Measurements from ENCODE around the gene CDH23. TPM values are rescaled to one million over a fixed set of nuclear protein-coding genes. Genes with fewer than 3 reads are reported as not detected.

CDH23 gene
- polyA plus RNA-seq, 2 donors, result 1.6 to 3.2 TPM

DNA sequence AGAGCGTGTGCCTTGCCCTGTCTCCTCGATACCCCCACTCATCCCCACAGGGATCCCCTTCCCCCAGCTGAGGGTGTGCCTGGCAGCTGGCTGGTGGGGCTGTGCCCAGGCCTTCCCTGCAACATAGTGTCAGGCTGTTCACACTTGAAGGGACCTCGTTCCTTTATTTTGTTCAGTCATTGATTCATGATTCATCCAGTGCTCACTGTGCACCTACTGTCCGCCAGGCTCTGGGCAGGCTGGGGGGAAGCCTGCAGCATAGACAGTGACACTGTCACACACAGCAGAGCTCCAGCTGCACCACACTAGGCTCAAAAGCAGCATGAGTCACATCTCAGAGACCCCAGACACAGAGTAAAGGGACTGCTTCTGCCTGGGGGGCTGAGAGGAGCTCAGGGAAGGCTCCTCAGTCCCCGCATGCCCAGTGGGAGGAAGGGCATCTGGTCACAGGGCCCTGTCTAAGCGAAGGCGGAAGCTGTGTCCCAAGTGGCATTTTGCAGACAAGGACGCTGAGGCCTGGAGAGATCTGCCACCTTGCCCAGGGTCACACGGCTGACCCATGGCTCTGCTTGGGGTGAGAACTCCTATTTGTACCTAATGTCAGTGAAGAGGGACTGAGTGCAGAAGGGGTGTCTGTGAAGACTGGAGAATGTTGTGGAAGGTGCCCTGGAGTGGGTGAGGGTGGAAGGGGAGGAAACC lies 27.9 kb downstream of the CDH23 start:
- Histone ChIP-seq H3K4me1 (ENCODE audit: control insufficient read depth in 2 of 2, insufficient read depth in 2 of 2, low read length in 1 of 2) (no peaks in the 10 kb centered on the region), H3K4me3 (ENCODE audit: low read depth in 1 of 2, low read length in 2 of 2) (no peak overlapping the region), H3K27me3 (ENCODE audit: control insufficient read depth in 1 of 2, insufficient read depth in 2 of 2, low read length in 2 of 2) (no peaks in the 10 kb centered on the region), H3K36me3 (ENCODE audit: control insufficient read depth in 2 of 2, insufficient read depth in 2 of 2, low read length in 1 of 2) (no peaks in the 10 kb centered on the region), H3K27ac (ENCODE audit: low read depth in 2 of 2, low read length in 1 of 2) (no peak overlapping the region), H3K9me3 (ENCODE audit: control insufficient read depth in 2 of 2, insufficient read depth in 1 of 2, low read depth in 1 of 2, low read length in 1 of 2) (no peaks in the 10 kb centered on the region)
- 82 to 87% methylated on average over 9 of the region's 9 CpGs for WGBS, 2 donors

DNA sequence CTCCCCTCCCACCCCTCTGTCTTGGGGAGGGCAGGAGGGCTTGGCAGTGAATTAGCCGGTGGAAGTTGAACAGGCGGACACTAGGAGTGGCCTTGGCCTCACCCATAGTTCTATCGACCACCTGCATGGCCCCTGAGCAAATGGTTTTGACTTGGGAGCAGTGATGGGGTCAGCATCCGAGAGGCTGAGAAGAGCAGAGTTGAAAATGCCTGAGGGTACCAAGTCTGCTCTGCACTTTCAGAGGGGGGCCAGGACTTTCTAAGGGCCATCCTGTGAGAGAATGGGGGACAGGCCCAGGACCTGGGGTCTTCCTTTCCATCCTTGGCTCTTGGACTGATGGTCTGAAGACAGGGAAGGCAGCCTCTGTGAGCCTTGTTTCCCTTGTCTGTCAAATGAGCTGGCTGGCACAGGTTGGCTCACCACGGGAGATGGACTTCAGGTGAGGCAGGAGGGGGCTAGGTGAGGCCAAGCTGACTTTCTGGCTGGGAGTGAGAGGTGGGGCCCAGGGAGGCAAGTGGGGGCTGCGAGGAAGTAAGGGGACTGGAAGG lies 29.4 kb downstream of the CDH23 start:
- no peak overlapping the region for H3K4me3 ChIP-seq (ENCODE audit: low read depth in 1 of 2, low read length in 2 of 2)
- no peaks in the 10 kb centered on the region for H3K9me3 ChIP-seq (ENCODE audit: control insufficient read depth in 2 of 2, insufficient read depth in 1 of 2, low read depth in 1 of 2, low read length in 1 of 2)
- H3K27ac ChIP-seq (ENCODE audit: low read depth in 2 of 2, low read length in 1 of 2), result no peak overlapping the region
- WGBS, 2 donors, result 62 to 65% methylated on average over 6 of the region's 6 CpGs
- no peaks in the 10 kb centered on the region for H3K36me3 ChIP-seq (ENCODE audit: control insufficient read depth in 2 of 2, insufficient read depth in 2 of 2, low read length in 1 of 2)
- H3K27me3 ChIP-seq (ENCODE audit: control insufficient read depth in 1 of 2, insufficient read depth in 2 of 2, low read length in 2 of 2), result no peaks in the 10 kb centered on the region
- no peaks in the 10 kb centered on the region for H3K4me1 ChIP-seq (ENCODE audit: control insufficient read depth in 2 of 2, insufficient read depth in 2 of 2, low read length in 1 of 2)

DNA sequence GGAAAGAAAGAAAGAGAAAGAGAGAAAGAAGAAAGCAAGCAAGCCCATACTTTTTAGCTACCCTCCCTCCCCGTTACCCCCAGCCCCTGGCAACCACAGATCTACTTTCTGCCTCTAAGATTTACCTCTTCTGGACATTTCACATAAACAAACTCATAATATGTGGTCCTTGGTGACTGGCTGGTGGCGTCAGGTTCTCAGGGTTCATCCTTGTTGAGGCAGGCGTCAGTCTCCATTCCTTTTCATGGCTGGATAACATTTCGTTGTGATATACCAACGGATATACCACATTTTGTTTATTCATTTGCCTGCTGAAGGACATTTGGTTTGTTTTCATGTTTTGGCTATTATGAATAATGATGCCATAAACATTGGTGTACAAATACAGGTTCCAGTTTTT lies 30.5 kb downstream of the CDH23 start:
- WGBS, 2 donors, result 81% methylated on average over 5 of the region's 5 CpGs
- H3K27me3 ChIP-seq (ENCODE audit: control insufficient read depth in 1 of 2, insufficient read depth in 2 of 2, low read length in 2 of 2), result no peaks in the 10 kb centered on the region
- H3K4me3 ChIP-seq (ENCODE audit: low read depth in 1 of 2, low read length in 2 of 2), result no peak overlapping the region
- H3K4me1 ChIP-seq (ENCODE audit: control insufficient read depth in 2 of 2, insufficient read depth in 2 of 2, low read length in 1 of 2), result no peaks in the 10 kb centered on the region
- no peaks in the 10 kb centered on the region for H3K36me3 ChIP-seq (ENCODE audit: control insufficient read depth in 2 of 2, insufficient read depth in 2 of 2, low read length in 1 of 2)
- H3K9me3 ChIP-seq (ENCODE audit: control insufficient read depth in 2 of 2, insufficient read depth in 1 of 2, low read depth in 1 of 2, low read length in 1 of 2), result no peaks in the 10 kb centered on the region
- H3K27ac ChIP-seq (ENCODE audit: low read depth in 2 of 2, low read length in 1 of 2), result no peak overlapping the region

DNA sequence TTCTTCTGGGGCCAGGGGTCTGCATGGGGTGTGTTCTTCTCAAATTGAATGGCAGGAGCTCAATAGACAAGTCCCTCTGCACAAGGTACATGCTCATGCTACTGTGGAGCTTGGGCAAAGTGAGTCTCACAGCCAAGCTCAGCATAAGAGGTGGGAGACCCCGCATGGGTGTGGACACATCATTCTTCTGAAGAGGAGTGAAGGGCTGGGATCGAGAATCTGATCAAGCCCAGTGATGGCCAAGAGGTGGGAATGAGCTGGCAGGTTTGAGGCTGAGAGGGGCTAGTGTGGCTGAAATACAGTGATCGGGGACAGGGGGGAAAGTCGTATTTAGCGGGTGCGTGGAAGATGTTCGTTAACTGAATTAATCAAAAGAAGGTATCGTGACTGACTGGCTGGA lies 32.6 kb downstream of the CDH23 start:
- H3K4me3 ChIP-seq (ENCODE audit: low read depth in 1 of 2, low read length in 2 of 2), result no peak overlapping the region
- no peaks in the 10 kb centered on the region for H3K27me3 ChIP-seq (ENCODE audit: control insufficient read depth in 1 of 2, insufficient read depth in 2 of 2, low read length in 2 of 2)
- no peaks in the 10 kb centered on the region for H3K9me3 ChIP-seq (ENCODE audit: control insufficient read depth in 2 of 2, insufficient read depth in 1 of 2, low read depth in 1 of 2, low read length in 1 of 2)
- H3K27ac ChIP-seq (ENCODE audit: low read depth in 2 of 2, low read length in 1 of 2), result no peak overlapping the region
- 87 to 88% methylated on average over 8 of the region's 8 CpGs for WGBS, 2 donors
- no peaks in the 10 kb centered on the region for H3K36me3 ChIP-seq (ENCODE audit: control insufficient read depth in 2 of 2, insufficient read depth in 2 of 2, low read length in 1 of 2)
- peaks cover 0 to 2% of the 10 kb centered on the region in 2 donors for H3K4me1 ChIP-seq (ENCODE audit: control insufficient read depth in 2 of 2, insufficient read depth in 2 of 2, low read length in 1 of 2)

DNA sequence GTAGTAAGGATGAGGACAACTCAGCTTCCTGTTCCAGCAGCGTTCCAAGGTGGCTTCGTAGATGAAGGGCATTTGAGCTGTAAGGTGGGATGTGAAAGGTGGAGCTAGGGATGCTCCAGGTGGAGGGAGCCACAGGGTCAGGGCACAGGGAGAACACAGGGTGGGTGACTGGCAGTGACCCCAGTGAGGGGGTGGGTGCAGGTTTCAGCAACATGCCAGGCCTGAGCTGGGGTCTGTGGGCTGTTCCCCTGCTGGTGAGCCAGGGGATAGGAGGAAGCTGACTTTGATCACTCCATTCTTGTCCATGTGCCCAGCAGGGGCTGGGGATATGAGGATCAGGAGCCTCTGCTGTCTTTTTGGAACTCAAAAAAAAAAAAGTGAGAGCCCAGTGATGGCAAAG lies 33.2 kb downstream of the CDH23 start:
- Histone ChIP-seq H3K27ac (ENCODE audit: low read depth in 2 of 2, low read length in 1 of 2) (no peak overlapping the region), H3K4me3 (ENCODE audit: low read depth in 1 of 2, low read length in 2 of 2) (no peak overlapping the region), H3K27me3 (ENCODE audit: control insufficient read depth in 1 of 2, insufficient read depth in 2 of 2, low read length in 2 of 2) (no peaks in the 10 kb centered on the region), H3K36me3 (ENCODE audit: control insufficient read depth in 2 of 2, insufficient read depth in 2 of 2, low read length in 1 of 2) (no peaks in the 10 kb centered on the region), H3K9me3 (ENCODE audit: control insufficient read depth in 2 of 2, insufficient read depth in 1 of 2, low read depth in 1 of 2, low read length in 1 of 2) (no peaks in the 10 kb centered on the region), H3K4me1 (ENCODE audit: control insufficient read depth in 2 of 2, insufficient read depth in 2 of 2, low read length in 1 of 2) (peaks cover 0 to 2% of the 10 kb centered on the region in 2 donors)
- 79 to 91% methylated on average over 2 of the region's 2 CpGs for WGBS, 2 donors

DNA sequence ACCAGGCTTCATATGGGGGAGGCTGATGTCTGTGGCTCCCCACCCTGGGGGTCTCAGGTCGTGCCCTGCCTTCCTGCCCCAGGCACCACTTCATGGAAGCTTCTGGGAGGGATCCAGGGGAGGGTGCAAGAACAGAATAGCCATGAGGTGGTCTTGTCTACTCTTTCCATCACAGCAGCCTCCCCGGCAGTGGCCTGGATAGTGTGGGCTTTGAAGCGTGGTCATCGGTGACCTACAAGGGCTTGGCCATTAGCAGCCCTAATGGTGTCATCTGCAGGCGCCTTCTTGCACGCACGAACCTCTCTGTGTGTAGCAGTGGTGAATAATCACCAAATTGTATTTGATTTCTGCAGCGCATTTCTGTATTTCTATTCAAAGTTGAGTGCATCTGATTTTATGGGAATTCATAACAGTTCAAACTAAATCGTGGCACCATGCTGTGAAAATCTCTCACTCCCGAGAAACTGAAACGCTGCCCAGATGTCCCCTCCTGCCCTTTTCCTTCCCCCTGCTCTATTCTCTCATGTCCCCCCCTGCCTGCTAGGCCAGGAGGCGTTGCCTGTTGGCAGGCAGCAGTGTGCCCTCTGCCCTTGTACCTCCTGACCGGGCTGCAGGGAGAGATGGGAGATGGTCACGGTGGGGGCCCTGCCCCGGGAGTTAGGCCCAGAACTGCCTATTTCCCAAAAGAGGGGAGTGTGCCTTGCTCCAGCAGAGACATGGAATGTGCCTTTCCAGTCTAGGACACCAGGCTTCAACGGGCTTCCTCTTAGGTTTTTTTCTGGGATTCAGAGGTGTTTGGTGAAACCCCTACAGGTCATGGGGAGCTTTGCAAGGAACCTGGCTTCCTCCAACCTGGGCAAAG lies 34.8 kb downstream of the CDH23 start:
- Histone ChIP-seq H3K4me1 (ENCODE audit: control insufficient read depth in 2 of 2, insufficient read depth in 2 of 2, low read length in 1 of 2) (peaks cover 0 to 8% of the 10 kb centered on the region in 2 donors), H3K4me3 (ENCODE audit: low read depth in 1 of 2, low read length in 2 of 2) (no peak overlapping the region), H3K27ac (ENCODE audit: low read depth in 2 of 2, low read length in 1 of 2) (no peak overlapping the region), H3K36me3 (ENCODE audit: control insufficient read depth in 2 of 2, insufficient read depth in 2 of 2, low read length in 1 of 2) (no peaks in the 10 kb centered on the region), H3K9me3 (ENCODE audit: control insufficient read depth in 2 of 2, insufficient read depth in 1 of 2, low read depth in 1 of 2, low read length in 1 of 2) (no peaks in the 10 kb centered on the region), H3K27me3 (ENCODE audit: control insufficient read depth in 1 of 2, insufficient read depth in 2 of 2, low read length in 2 of 2) (no peaks in the 10 kb centered on the region)
- 67 to 73% methylated on average over 16 of the region's 16 CpGs for WGBS, 2 donors

DNA sequence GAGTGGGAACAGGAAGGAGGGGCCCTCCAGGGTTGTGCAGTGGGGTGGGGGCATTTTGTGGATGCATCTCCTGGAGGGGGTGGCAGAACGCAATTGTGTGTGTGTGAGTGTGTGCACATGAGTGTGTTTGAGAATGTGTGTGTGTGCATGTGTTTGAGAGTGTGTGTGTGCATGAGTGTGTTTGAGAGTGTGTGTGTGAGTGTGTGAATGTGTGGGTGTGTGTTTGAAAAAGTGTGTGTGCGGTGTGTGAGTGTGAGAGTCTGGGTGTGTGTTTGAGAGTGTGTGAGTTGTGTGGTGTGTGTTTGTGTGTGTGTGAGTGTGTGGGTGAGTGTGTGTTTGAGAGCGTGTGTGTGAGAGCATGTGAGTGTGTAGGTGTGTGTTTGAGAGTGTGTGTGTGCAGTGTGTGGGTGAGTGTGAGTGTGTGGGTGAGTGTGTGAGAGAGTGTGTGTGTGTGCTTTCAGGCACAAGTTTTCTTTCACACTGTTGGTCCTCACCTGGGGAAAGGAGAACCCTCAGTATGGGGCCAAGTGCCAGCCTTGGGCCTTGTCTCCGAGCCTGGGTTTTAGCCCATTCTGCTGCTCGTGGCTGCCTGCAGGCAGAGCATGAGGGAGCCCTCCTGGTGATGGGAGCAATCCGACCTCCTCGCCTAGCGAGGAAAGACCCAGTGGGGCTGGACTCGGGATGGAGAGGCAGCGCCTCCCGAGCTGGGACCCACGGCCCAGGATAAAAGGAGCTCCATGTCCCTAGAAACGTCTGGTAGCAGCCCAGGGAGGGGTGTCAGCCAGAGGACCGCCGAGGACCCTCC lies 35.6 kb downstream of the CDH23 start:
- peaks cover 0 to 8% of the 10 kb centered on the region in 2 donors for H3K4me1 ChIP-seq (ENCODE audit: control insufficient read depth in 2 of 2, insufficient read depth in 2 of 2, low read length in 1 of 2)
- 79 to 81% methylated on average over 15 of the region's 15 CpGs for WGBS, 2 donors
- no peak overlapping the region for H3K4me3 ChIP-seq (ENCODE audit: low read depth in 1 of 2, low read length in 2 of 2)
- no peaks in the 10 kb centered on the region for H3K36me3 ChIP-seq (ENCODE audit: control insufficient read depth in 2 of 2, insufficient read depth in 2 of 2, low read length in 1 of 2)
- no peak overlapping the region for H3K27ac ChIP-seq (ENCODE audit: low read depth in 2 of 2, low read length in 1 of 2)
- no peaks in the 10 kb centered on the region for H3K27me3 ChIP-seq (ENCODE audit: control insufficient read depth in 1 of 2, insufficient read depth in 2 of 2, low read length in 2 of 2)
- H3K9me3 ChIP-seq (ENCODE audit: control insufficient read depth in 2 of 2, insufficient read depth in 1 of 2, low read depth in 1 of 2, low read length in 1 of 2), result no peaks in the 10 kb centered on the region

DNA sequence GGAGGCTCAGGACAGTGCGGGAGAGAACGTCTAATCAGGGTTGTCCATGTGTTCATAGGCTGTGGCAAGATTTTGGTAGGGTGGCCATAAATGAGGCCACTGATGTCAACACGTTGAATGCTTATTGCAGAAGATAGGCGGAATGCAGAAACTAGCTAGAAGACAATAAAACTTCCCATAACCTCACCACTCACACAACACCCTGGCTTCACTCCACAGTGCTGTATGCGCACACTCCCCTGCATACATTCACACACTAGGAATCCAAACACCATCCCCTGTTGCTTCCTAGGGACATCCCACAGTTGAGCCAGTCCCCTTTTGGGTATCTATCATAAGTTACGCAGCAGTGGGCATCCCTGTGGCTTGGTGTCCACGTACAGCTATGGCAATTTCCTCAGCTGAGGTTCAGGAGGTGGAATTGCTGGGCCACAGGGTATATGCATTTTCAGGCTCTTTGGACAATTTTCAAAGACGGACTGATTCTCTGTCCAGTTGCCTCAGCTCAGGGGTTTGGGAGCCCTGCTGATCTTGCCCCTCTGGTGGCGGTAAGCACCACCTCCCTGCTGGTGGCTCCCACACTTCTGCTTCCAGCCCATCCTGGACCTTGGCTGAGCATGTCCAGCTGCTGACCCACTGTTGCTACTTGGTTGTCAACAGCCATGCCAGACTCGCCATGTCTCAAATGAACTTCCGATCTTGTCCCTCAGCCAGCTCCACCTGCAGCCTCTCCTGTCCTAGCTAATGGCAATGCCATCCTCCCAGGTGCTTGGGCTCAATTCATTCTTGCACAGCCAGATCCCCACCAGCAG lies 36.4 kb downstream of the CDH23 start:
- Histone ChIP-seq H3K9me3 (ENCODE audit: control insufficient read depth in 2 of 2, insufficient read depth in 1 of 2, low read depth in 1 of 2, low read length in 1 of 2) (no peaks in the 10 kb centered on the region), H3K4me1 (ENCODE audit: control insufficient read depth in 2 of 2, insufficient read depth in 2 of 2, low read length in 1 of 2) (peaks cover 0 to 8% of the 10 kb centered on the region in 2 donors), H3K27me3 (ENCODE audit: control insufficient read depth in 1 of 2, insufficient read depth in 2 of 2, low read length in 2 of 2) (no peaks in the 10 kb centered on the region), H3K4me3 (ENCODE audit: low read depth in 1 of 2, low read length in 2 of 2) (no peak overlapping the region), H3K27ac (ENCODE audit: low read depth in 2 of 2, low read length in 1 of 2) (no peak overlapping the region), H3K36me3 (ENCODE audit: control insufficient read depth in 2 of 2, insufficient read depth in 2 of 2, low read length in 1 of 2) (no peaks in the 10 kb centered on the region)
- WGBS, 2 donors, result 92 to 93% methylated on average over 11 of the region's 11 CpGs

Measured in esophagus (tissue), 2 donors.